H1 (cell line): ENCODE results near the gene DDX41. TPM values are rescaled to one million over a fixed set of nuclear protein-coding genes. Genes with fewer than 3 reads are reported as not detected.

Experiments
- CTCF ChIA-PET: fragments of 300-600 bp; sonication (Branson Sonifier 250); formaldehyde crosslinking; loops from one replicate; lab custom pipeline; 2021; ENCODE audit not compliant: partially characterized antibody; lab: Charles Lee
- POLR2A ChIA-PET: fragments of 300-600 bp; sonication (Branson Sonifier 250); formaldehyde crosslinking; loops from one replicate; lab custom pipeline; 2021; ENCODE audit warnings: inconsistent platforms; ENCODE audit not compliant: partially characterized antibody; lab: Charles Lee
- DNase-seq, 2 experiments: peaks; one replicate each; pipeline versions ENCODE4 v3.0.0 to v3.0.0-alpha.2; 2010 to 2022; ENCODE audit warnings: low spot score in 2 of 2, low read depth in 1 of 2, mixed read lengths in 1 of 2
- FAIRE-seq: peaks from 2 replicates; lab custom pipeline; 2011; peaks lifted over from hg19 to GRCh38; lab: Jason Lieb, UNC
- H2AFZ ChIP-seq: 2 replicates; pipeline ENCODE4 v1.8.1; 2012; ENCODE audit warnings: low read length, inconsistent platforms
- H2AK5ac ChIP-seq: 2 replicates; pipeline ENCODE4 v1.6.1; 2013; ENCODE audit warnings: low read depth, low read length
- H2BK120ac ChIP-seq: replicated peaks from 2 replicates; pipeline ENCODE3; 2013; ENCODE audit warnings: low read depth, low read length, inconsistent platforms
- H2BK12ac ChIP-seq: 2 replicates; pipeline ENCODE4 v1.6.1; 2013; ENCODE audit warnings: low read depth, low read length
- H2BK15ac ChIP-seq: 2 replicates; pipeline ENCODE4 v1.6.1; 2013; ENCODE audit warnings: low read length
- H2BK20ac ChIP-seq: 2 replicates; pipeline ENCODE4 v1.6.1; 2013; ENCODE audit warnings: low read length
- H2BK5ac ChIP-seq: 2 replicates; pipeline ENCODE4 v1.6.1; 2013; ENCODE audit warnings: low read depth, low read length
- H3K14ac ChIP-seq: 2 replicates; pipeline ENCODE4 v1.6.1; 2013; ENCODE audit warnings: inconsistent platforms; ENCODE audit not compliant: insufficient read length
- H3K18ac ChIP-seq: 2 replicates; pipeline ENCODE4 v1.6.1; 2013; ENCODE audit warnings: low read length; ENCODE audit errors: extremely low read depth
- H3K23ac ChIP-seq: 2 replicates; pipeline ENCODE4 v1.6.1; 2013; ENCODE audit warnings: inconsistent platforms; ENCODE audit not compliant: insufficient read length
- H3K23me2 ChIP-seq: 2 replicates; pipeline ENCODE4 v1.6.1; 2013; ENCODE audit warnings: low read depth, low read length
- H3K27ac ChIP-seq: 2 replicates; pipeline ENCODE4 v1.6.1; 2011; ENCODE audit warnings: low read depth, low read length, inconsistent platforms
- H3K27me3 ChIP-seq, 4 experiments: replicated peaks in 1 of 4; 1 replicate in 1 of 4; 2 replicates in 3 of 4; pipeline versions ENCODE4 v1.6.1 to v1.8.1; 2011 to 2013; ENCODE audit warnings: low read length in 3 of 4, mild to moderate bottlenecking in 3 of 4, inconsistent platforms in 2 of 4, mixed read lengths in 2 of 4, moderate library complexity in 1 of 4; ENCODE audit not compliant: control insufficient read depth in 3 of 4, insufficient read depth in 3 of 4; ENCODE audit errors: extremely low read depth in 1 of 4
- H3K36me3 ChIP-seq, 4 experiments: 2 replicates each; pipeline versions ENCODE4 v1.6.1 to v1.8.1; 2011 to 2013; ENCODE audit warnings: mild to moderate bottlenecking in 4 of 4, low read length in 3 of 4, moderate library complexity in 2 of 4, control low read depth in 1 of 4, inconsistent platforms in 1 of 4; ENCODE audit not compliant: insufficient read depth in 4 of 4, control insufficient read depth in 2 of 4
- H3K4ac ChIP-seq: replicated peaks from 2 replicates; pipeline ENCODE3; 2013; ENCODE audit warnings: low read length, low read depth, mixed read lengths, inconsistent platforms; ENCODE audit not compliant: insufficient read length
- H3K4me1 ChIP-seq, 4 experiments: replicated peaks in 1 of 4; 1 replicate in 1 of 4; 2 replicates in 3 of 4; pipeline versions ENCODE4 v1.6.1 to v1.8.1; 2011 to 2013; ENCODE audit warnings: low read length in 3 of 4, inconsistent platforms in 2 of 4, mixed read lengths in 1 of 4; ENCODE audit not compliant: insufficient read depth in 4 of 4, control insufficient read depth in 3 of 4
- H3K4me2 ChIP-seq, 2 experiments: 2 replicates each; pipeline versions ENCODE4 v1.6.1 to v1.8.1; 2011 to 2013; ENCODE audit warnings: low read depth in 2 of 2, low read length in 2 of 2, control low read depth in 1 of 2, inconsistent platforms in 1 of 2, mild to moderate bottlenecking in 1 of 2; ENCODE audit not compliant: insufficient read depth in 1 of 2
- H3K4me3 ChIP-seq, 4 experiments: fragments of 200-600, 300-600 bp in 1 of 4; sonication (generic), shearing (Covaris generic), sonication (Bioruptor Twin) in 1 of 4; 2 replicates each; pipeline versions ENCODE4 v1.5.1 to v1.8.1; 2011 to 2016; ENCODE audit warnings: low read length in 4 of 4, low read depth in 3 of 4, control low read depth in 2 of 4, inconsistent platforms in 2 of 4, mild to moderate bottlenecking in 2 of 4, mixed read lengths in 1 of 4, moderate library complexity in 1 of 4; ENCODE audit not compliant: insufficient read depth in 2 of 4; ENCODE audit errors: extremely low read depth in 1 of 4
- H3K56ac ChIP-seq: replicated peaks from 2 replicates; pipeline ENCODE3; 2013; ENCODE audit warnings: low read depth, mild to moderate bottlenecking, mixed read lengths, low read length, inconsistent platforms; ENCODE audit not compliant: insufficient read length
- H3K79me1 ChIP-seq: 2 replicates; pipeline ENCODE4 v1.6.1; 2013; ENCODE audit warnings: low read depth, low read length, control low read depth
- H3K79me2 ChIP-seq, 2 experiments: 2 replicates each; pipeline versions ENCODE4 v1.6.1 to v1.8.1; 2012 to 2013; ENCODE audit warnings: low read length in 2 of 2, mild to moderate bottlenecking in 2 of 2, inconsistent platforms in 1 of 2; ENCODE audit not compliant: insufficient read depth in 2 of 2, control insufficient read depth in 1 of 2
- H3K9ac ChIP-seq, 4 experiments: replicated peaks in 1 of 4; 1 replicate in 1 of 4; 2 replicates in 3 of 4; pipeline versions ENCODE4 v1.6.1 to v1.8.1; 2011 to 2013; ENCODE audit warnings: low read depth in 3 of 4, low read length in 3 of 4, control low read depth in 2 of 4, mild to moderate bottlenecking in 2 of 4, moderate library complexity in 2 of 4, inconsistent platforms in 1 of 4; ENCODE audit errors: extremely low read depth in 1 of 4
- H3K9me3 ChIP-seq, 2 experiments: 2 replicates each; pipeline versions ENCODE4 v1.6.1 to v1.8.1; 2012 to 2013; ENCODE audit warnings: mild to moderate bottlenecking in 2 of 2, moderate library complexity in 2 of 2, control low read depth in 1 of 2, inconsistent platforms in 1 of 2, low read depth in 1 of 2, low read length in 1 of 2, mixed read lengths in 1 of 2; ENCODE audit not compliant: insufficient read depth in 2 of 2
- H4K20me1 ChIP-seq, 2 experiments: replicated peaks in 1 of 2; 2 replicates each; pipeline versions ENCODE3 to v1.8.1; 2011 to 2013; ENCODE audit warnings: inconsistent platforms in 2 of 2, low read length in 2 of 2, mild to moderate bottlenecking in 1 of 2; ENCODE audit not compliant: insufficient read depth in 2 of 2, control insufficient read depth in 1 of 2
- H4K5ac ChIP-seq: 2 replicates; pipeline ENCODE4 v1.6.1; 2013; ENCODE audit warnings: low read length, low read depth, mixed read lengths, inconsistent platforms; ENCODE audit not compliant: insufficient read length
- H4K8ac ChIP-seq: 2 replicates; pipeline ENCODE4 v1.8.0; 2013; ENCODE audit warnings: mild to moderate bottlenecking, moderate library complexity, low read length, inconsistent platforms; ENCODE audit not compliant: insufficient read depth; ENCODE audit errors: extremely low read depth
- H4K91ac ChIP-seq: replicated peaks from 2 replicates; pipeline ENCODE3; 2013; ENCODE audit warnings: low read length, mixed read lengths, inconsistent platforms; ENCODE audit not compliant: insufficient read length
- BCL11A ChIP-seq, 2 experiments: IDR thresholded peaks; one replicate each; pipeline ENCODE4 v1.6.1; 2011; ENCODE audit warnings: low read depth in 2 of 2, low read length in 2 of 2, mild to moderate bottlenecking in 2 of 2
- BRCA1 ChIP-seq: IDR thresholded peaks from 2 replicates; pipeline ENCODE4 v1.6.1; 2012; ENCODE audit warnings: low read depth, low read length, improper control_type of control experiment
- HDAC6 ChIP-seq: IDR thresholded peaks from one replicate; pipeline ENCODE4 v1.7.1; 2012; ENCODE audit warnings: low read depth, mild to moderate bottlenecking, inconsistent platforms, low read length, moderate library complexity
- POLR2AphosphoS5 ChIP-seq: IDR thresholded peaks from 2 replicates; pipeline ENCODE4 v1.6.1; 2011; ENCODE audit warnings: low read depth, low read length
- YY1 ChIP-seq: IDR thresholded peaks from 2 replicates; pipeline ENCODE4 v1.6.1; 2011; ENCODE audit warnings: low read depth, mild to moderate bottlenecking, low read length
- WGBS, 2 experiments: shearing (Covaris generic) in 1 of 2; methylation state at CpG; one replicate each; pipeline versions ENCODE4 v1.1.6 to v1.1.7; 2013 to 2015; ENCODE audit warnings: low lambda C conversion rate in 2 of 2, mixed read lengths in 2 of 2, inconsistent platforms in 1 of 2, low coverage in 1 of 2, missing lambda C conversion rate in 1 of 2; ENCODE audit not compliant: insufficient replicate concordance in 2 of 2, insufficient coverage in 1 of 2, insufficient read length in 1 of 2; ENCODE audit errors: extremely low coverage in 1 of 2, missing lambda C conversion rate in 1 of 2; 5-methylcytosine and 5-hydroxymethylcytosine counted together
- polyA plus RNA-seq, 7 experiments: library from polyadenylated mRNA; depleted of rRNA in 3 of 7; stranded (reverse) in 5 of 7; unstranded in 2 of 7; fragments of >200 nt in 5 of 7; fragments of 200-250 nt in 2 of 7; gene quantifications; 1 replicate in 5 of 7; 2 replicates in 1 of 7; 4 replicates in 1 of 7; pipeline versions ENCODE4 v1.2.1 to v1.2.3, GENCODE V29; 2011 to 2013; ENCODE audit warnings: missing spikeins in 2 of 7, mixed read lengths in 2 of 7
- total RNA-seq: library from RNA; stranded (reverse); fragmentation: NEBNext Ultra II Directional; extraction: Animal tissue kit (Norgen Biotek cat#: 25700); gene quantifications from 2 replicates; pipeline ENCODE4 v1.2.1, GENCODE V29; 2021
- TF ChIP-seq, protein P1 (sequence below): IDR thresholded peaks from 2 replicates; pipeline ENCODE4 v1.6.1; 2011; ENCODE audit warnings: low read length, improper control_type of control experiment

Gene DDX41
- total and polyA plus RNA-seq, 2 of the 8 experiments (the other 6 are each of a cell fraction or from before 2014, with no cell fraction given) = 102 to 135 TPM

DNA sequence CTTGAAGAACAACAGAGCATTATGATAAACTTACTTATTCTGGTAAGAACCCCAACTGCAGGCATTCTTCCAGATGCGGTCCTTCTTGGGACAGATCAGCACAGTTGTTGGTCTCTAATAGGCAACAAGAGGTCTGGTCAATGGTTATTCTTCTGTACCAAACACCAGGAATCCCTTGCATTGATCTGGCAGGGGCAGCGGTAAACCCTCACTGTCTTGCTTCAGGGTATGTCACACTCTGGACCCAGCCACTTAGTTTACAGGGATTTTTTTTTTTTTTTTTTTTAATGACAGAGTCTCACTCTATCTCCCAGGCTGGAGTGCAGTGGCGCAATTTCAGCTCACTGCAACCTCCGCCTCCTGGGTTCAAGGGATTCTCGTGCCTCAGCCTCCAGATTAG is 38.9 kb upstream of the DDX41 start:
- no peak overlapping the region for H2BK15ac ChIP-seq
- no peak overlapping the region for H3K18ac ChIP-seq
- H3K4me1 ChIP-seq = peaks cover 5 to 9% (median 7%) of the 10 kb centered on the region in 4 experiments
- H4K91ac ChIP-seq = no peak overlapping the region
- H3K4me2 ChIP-seq = no peak overlapping the region; a peak in 1 of 4 replicates
- ChIA-PET POLR2A (interaction anchor here (0.5 to 1.3 kb wide), 7 partner anchors 28 to 74 kb away, joined by 3 to 7 read pairs (median 3); partner anchors contain the start of gene TMED9), CTCF (interaction anchor here (0.7 to 1.9 kb wide), 2 partner anchors 11 to 62 kb away, joined by 3 to 6 read pairs; no protein-coding TSS in a partner anchor)
- H4K20me1 ChIP-seq = peaks cover 8 to 13% of the 10 kb centered on the region in 2 experiments
- peaks cover 5% of the 10 kb centered on the region for H3K79me1 ChIP-seq
- WGBS, 2 experiments = 87% methylated on average over 4 of the region's 5 CpGs; no CpG with 5 or more reads in 1 of the 2 experiments
- no peak overlapping the region for H3K4me3 ChIP-seq
- H3K14ac ChIP-seq = no peak overlapping the region
- H2AK5ac ChIP-seq = no peak overlapping the region
- no peak overlapping the region for H3K27ac ChIP-seq
- H2BK120ac ChIP-seq = no peak overlapping the region
- FAIRE-seq (no peak), DNase-seq (no peak)
- H3K56ac ChIP-seq = no peak overlapping the region
- no peak overlapping the region for H3K4ac ChIP-seq
- no peak for TF ChIP-seq YY1
- no peak for TF ChIP-seq BCL11A (IDR thresholded peaks at IDR 0.05; ENCODE audit: low read depth in 2 of 2, low read length in 2 of 2)
- no peak for TF ChIP-seq BRCA1
- TF ChIP-seq POLR2AphosphoS5 = no peak
- TF ChIP-seq HDAC6 = no peak
- TF ChIP-seq, protein P1, sequence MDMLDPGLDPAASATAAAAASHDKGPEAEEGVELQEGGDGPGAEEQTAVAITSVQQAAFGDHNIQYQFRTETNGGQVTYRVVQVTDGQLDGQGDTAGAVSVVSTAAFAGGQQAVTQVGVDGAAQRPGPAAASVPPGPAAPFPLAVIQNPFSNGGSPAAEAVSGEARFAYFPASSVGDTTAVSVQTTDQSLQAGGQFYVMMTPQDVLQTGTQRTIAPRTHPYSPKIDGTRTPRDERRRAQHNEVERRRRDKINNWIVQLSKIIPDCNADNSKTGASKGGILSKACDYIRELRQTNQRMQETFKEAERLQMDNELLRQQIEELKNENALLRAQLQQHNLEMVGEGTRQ = no peak
- H3K79me2 ChIP-seq = peaks cover 3 to 32% of the 10 kb centered on the region in 2 experiments; a peak in 2 of 4 replicates
- 0 out of 2 replicates have a peak overlapping the region, but pooled peaks have one; percentile 53 for H2BK12ac ChIP-seq
- no peak overlapping the region for H2BK5ac ChIP-seq
- H3K9me3 ChIP-seq = no peaks in the 10 kb centered on the region; a peak in 1 of 4 replicates
- no peak overlapping the region for H3K9ac ChIP-seq
- H3K23me2 ChIP-seq = peaks cover 6% of the 10 kb centered on the region
- H4K5ac ChIP-seq = no peak overlapping the region
- H3K23ac ChIP-seq = no peak overlapping the region
- no peaks in the 10 kb centered on the region for H3K27me3 ChIP-seq
- H2AFZ ChIP-seq = no peak overlapping the region
- H4K8ac ChIP-seq = no peak overlapping the region
- peaks cover 0 to 16% (median 6%) of the 10 kb centered on the region in 4 experiments; a peak in 3 of 8 replicates for H3K36me3 ChIP-seq
- H2BK20ac ChIP-seq = no peak overlapping the region
